Body of pancreas (tissue), 4 donors: ENCODE data around the gene KPNA6.

Experiments used
- CTCF ChIP-seq, 7 experiments: fragments of 450-650 bp in 4 of 7; fragments of 200-600 bp in 3 of 7; sonication (generic) in 3 of 7; IDR thresholded peaks; one replicate each; pipeline ENCODE4 v1.5.1; 2016 to 2019; ENCODE audit warnings: antibody characterized with exemption in 7 of 7
- POLR2A ChIP-seq, 3 donors: fragments of 450-650 bp; IDR thresholded peaks; one replicate each; pipeline ENCODE4 v1.6.1; 2016; ENCODE audit warnings: antibody characterized with exemption in 3 of 3, mild to moderate bottlenecking in 2 of 3

GRCh38 chr1:32181563-32181962 lies 73.7 kb downstream of the KPNA6 start:
- TF ChIP-seq CTCF (IDR thresholded peaks at IDR 0.05) (no peak), POLR2A (IDR thresholded peaks at IDR 0.05) (no peak)
